ENCODE measurements around the gene RBP2. TPM values are rescaled to one million over a fixed set of nuclear protein-coding genes. Genes with fewer than 3 reads are reported as not detected.

RBP2 gene
- total RNA-seq, 1 donor from 2014 or later = not detected

DNA sequence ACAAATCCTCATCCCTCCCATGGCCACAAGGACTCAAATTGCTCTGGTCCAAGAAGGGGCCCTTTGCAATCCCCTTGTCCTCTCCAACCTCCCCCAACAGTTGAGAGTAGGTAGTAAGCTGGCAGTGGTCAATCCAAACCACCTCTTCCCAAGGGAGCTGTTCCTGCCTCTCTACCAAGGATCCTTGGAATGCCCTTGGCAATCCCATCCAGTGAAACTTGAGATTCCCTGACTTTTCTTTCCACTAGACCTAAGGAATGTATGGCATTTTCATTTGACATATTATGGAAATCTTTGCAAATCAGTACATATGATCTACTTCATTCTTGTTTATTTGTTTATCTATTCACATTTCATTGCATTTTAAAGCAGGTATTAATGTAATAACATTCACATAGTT, 4.8 kb upstream of the RBP2 start:
- Mint-ChIP-seq H3K36me3 (ENCODE audit: low read depth) (no peaks in the 10 kb centered on the region), H3K27me3 (no peaks in the 10 kb centered on the region), H3K9me3 (peaks cover 2% of the 10 kb centered on the region), H3K27ac (no peak overlapping the region), H3K4me1 (no peaks in the 10 kb centered on the region), H3K4me3 (no peak overlapping the region)
- ChIA-PET CTCF (no interaction called here), POLR2A (no interaction called here)
- TF ChIP-seq, protein P1, sequence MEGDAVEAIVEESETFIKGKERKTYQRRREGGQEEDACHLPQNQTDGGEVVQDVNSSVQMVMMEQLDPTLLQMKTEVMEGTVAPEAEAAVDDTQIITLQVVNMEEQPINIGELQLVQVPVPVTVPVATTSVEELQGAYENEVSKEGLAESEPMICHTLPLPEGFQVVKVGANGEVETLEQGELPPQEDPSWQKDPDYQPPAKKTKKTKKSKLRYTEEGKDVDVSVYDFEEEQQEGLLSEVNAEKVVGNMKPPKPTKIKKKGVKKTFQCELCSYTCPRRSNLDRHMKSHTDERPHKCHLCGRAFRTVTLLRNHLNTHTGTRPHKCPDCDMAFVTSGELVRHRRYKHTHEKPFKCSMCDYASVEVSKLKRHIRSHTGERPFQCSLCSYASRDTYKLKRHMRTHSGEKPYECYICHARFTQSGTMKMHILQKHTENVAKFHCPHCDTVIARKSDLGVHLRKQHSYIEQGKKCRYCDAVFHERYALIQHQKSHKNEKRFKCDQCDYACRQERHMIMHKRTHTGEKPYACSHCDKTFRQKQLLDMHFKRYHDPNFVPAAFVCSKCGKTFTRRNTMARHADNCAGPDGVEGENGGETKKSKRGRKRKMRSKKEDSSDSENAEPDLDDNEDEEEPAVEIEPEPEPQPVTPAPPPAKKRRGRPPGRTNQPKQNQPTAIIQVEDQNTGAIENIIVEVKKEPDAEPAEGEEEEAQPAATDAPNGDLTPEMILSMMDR (IDR thresholded peaks at IDR 0.05) = no peak
- no peak for ATAC-seq (ENCODE audit: low read depth)
- DNase-seq = no peak
- intact Hi-C loops (cut with micrococcal nuclease) = no loop called here

- Mint-ChIP-seq H3K27ac (no peak overlapping the region), H3K4me3 (no peak overlapping the region), H3K36me3 (ENCODE audit: low read depth) (no peaks in the 10 kb centered on the region), H3K27me3 (no peaks in the 10 kb centered on the region), H3K9me3 (peaks cover 2% of the 10 kb centered on the region), H3K4me1 (no peaks in the 10 kb centered on the region)
- TF ChIP-seq, protein P1 (IDR thresholded peaks at IDR 0.05) = no peak
- intact Hi-C loops (cut with micrococcal nuclease) = no loop called here
- ChIA-PET CTCF (no interaction called here), POLR2A (no interaction called here)
- DNase-seq (no peak), ATAC-seq (ENCODE audit: low read depth) (no peak)
These were observed 4.3 kb upstream of the RBP2 start for GRCh38 chr3:139480585-139480984.

GRCh38 chr3:139477710-139478640, 1.7 kb upstream of the RBP2 start:
- no peaks in the 10 kb centered on the region for H3K9me3 Mint-ChIP-seq
- H3K4me3 Mint-ChIP-seq = no peak overlapping the region
- TF ChIP-seq, protein P1 (IDR thresholded peaks at IDR 0.05) = no peak
- H3K27me3 Mint-ChIP-seq = no peaks in the 10 kb centered on the region
- POLR2A ChIA-PET = no interaction called here
- no peak overlapping the region for H3K27ac Mint-ChIP-seq
- DNase-seq (no peak), ATAC-seq (ENCODE audit: low read depth) (no peak)
- intact Hi-C loops (cut with micrococcal nuclease) = no loop called here
- no peaks in the 10 kb centered on the region for H3K36me3 Mint-ChIP-seq (ENCODE audit: low read depth)
- CTCF ChIA-PET = no interaction called here
- no peaks in the 10 kb centered on the region for H3K4me1 Mint-ChIP-seq

DNA sequence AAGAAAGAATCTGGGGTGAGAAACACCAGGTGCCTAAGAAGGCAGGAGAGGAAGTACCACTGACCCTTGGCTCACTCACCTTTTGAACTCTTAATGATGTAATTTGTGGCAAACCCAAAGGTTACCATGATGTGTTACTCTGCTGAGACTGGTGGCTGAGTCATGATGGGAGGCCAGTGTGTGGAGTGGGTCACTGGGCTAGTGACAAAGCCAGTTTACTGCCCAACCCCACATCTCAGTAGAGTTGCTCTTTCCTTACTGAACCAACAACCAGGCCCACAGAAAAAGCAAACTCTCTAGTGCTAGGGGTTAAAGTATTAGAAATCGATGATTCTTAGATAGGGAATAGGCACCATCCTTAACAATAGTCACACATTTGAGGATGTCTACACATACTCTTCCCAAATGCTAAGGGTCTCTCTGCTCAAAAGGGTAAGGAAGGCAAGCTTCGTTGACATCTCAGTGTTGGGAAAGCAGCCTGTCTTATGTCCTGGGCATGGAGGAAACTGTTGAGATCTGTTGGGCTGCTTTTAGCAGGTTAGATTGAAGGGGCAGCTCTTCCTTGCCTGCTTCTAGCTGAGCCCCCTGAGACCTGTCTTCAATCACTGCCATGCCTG, 3.1 kb downstream of the RBP2 start:
- Mint-ChIP-seq H3K9me3 (no peaks in the 10 kb centered on the region), H3K27ac (no peak overlapping the region), H3K4me1 (no peaks in the 10 kb centered on the region), H3K27me3 (no peaks in the 10 kb centered on the region), H3K36me3 (ENCODE audit: low read depth) (no peaks in the 10 kb centered on the region), H3K4me3 (no peak overlapping the region)
- ChIA-PET CTCF (no interaction called here), POLR2A (no interaction called here)
- intact Hi-C loops (cut with micrococcal nuclease) = no loop called here
- ATAC-seq (ENCODE audit: low read depth) = no peak
- TF ChIP-seq, protein P1 (IDR thresholded peaks at IDR 0.05) = no peak
- DNase-seq = no peak

- no peak for ATAC-seq (ENCODE audit: low read depth)
- TF ChIP-seq, protein P1 (IDR thresholded peaks at IDR 0.05) = no peak
- no peak for DNase-seq
- intact Hi-C loops (cut with micrococcal nuclease) = no loop called here
- H3K27ac Mint-ChIP-seq = no peak overlapping the region
- H3K4me1 Mint-ChIP-seq = no peaks in the 10 kb centered on the region
- ChIA-PET POLR2A (no interaction called here), CTCF (no interaction called here)
- no peaks in the 10 kb centered on the region for H3K36me3 Mint-ChIP-seq (ENCODE audit: low read depth)
- no peak overlapping the region for H3K4me3 Mint-ChIP-seq
- H3K27me3 Mint-ChIP-seq = no peaks in the 10 kb centered on the region
- H3K9me3 Mint-ChIP-seq = no peaks in the 10 kb centered on the region
These were observed 3.8 kb downstream of the RBP2 start for GRCh38 chr3:139472380-139473010.
